NCI-H2196 treated with DMSO at 0.1 percent for 48 hours (cell line): ENCODE data around the gene ANGEL2.

Experiments
- DNase-seq: peaks from one replicate; lab custom pipeline; 2025; ENCODE audit not compliant: unreplicated experiment; lab: John Stamatoyannopoulos, UW

ANGEL2 gene

DNA sequence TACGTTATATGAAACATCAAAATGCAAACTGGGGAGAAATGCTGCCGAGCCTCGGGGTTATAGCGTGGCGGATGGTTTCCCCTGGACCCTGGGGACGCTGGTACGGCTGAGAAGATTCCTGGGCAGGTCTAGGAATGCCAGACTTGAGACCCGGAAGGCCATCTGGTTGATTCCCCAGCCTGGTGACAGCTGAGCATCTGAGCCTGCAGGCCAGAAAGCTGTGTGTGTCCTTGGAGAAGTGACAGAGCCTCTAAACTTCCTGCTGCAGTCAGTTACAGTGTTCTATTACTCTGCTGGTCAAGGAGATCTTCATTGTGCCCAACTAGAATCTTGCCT is 63.1 kb downstream of the ANGEL2 start:
- DNase-seq, result no peak

DNA sequence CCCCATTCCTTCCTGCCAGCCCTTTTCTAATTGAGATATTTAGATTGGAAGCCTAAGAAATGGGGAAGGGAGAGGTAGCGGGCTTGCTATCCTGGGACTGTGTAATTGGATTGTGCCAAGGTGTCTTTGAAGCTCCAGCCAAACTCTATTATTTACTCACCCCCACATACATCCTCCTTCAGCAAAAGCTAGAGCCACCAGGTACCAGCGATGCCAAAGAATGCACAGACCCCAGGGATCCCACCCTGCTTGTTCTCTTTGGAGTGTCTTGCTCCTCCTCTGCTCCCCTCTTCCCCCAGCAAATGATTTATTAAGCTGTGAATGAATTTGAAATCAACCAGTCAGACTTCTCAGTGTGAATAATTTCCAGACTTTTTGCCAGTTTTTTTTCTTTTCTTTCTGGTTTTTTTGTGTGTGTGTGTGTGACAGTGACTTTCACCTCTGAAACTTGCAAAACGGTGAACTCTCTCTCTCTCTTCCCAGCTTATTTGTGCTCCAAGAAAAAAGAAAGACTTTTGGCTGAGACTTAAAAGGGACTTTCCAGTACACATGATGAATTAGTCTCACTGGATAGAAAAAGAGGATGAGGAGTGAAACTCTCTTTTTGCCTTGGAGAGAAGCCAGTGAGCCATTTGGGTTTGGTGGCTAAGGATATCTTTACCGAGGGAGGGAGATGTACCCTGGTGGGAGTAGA is 63.6 kb downstream of the ANGEL2 start:
- DNase-seq, result no peak

DNA sequence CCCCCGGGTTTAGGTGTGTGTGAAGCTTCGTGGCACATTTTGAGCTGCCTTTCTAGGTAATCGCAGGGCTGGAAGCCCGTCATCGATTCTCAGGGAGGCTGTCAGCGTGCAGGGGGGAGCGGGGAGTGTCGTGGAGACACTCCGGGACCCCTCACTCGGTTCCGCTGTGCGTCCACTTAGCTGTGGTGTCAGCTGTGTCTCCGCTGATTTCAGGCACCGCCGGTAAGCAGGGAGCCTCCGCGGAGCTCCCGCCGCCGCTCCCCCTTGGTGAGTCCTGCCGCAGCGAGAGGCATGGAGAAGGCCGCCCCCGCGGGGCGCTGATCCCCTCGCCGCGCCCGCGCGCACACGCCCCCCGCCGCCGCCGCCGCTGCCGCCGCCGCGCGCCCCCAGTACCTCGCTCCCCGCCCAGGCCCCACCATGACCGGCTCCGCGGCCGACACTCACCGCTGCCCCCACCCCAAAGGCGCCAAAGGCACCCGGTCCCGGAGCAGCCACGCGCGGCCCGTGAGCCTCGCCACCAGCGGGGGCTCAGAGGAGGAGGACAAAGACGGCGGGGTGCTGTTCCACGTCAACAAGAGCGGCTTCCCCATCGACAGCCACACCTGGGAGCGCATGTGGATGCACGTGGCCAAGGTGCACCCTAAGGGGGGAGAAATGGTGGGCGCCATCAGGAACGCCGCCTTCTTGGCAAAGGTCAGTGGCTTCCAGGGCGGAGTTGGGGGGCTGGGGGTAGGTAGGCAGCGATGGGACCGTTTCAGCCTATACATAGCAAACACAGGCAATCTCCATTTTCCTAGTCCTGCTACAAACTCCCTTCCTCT is 64.3 kb downstream of the ANGEL2 start:
- no peak for DNase-seq

DNA sequence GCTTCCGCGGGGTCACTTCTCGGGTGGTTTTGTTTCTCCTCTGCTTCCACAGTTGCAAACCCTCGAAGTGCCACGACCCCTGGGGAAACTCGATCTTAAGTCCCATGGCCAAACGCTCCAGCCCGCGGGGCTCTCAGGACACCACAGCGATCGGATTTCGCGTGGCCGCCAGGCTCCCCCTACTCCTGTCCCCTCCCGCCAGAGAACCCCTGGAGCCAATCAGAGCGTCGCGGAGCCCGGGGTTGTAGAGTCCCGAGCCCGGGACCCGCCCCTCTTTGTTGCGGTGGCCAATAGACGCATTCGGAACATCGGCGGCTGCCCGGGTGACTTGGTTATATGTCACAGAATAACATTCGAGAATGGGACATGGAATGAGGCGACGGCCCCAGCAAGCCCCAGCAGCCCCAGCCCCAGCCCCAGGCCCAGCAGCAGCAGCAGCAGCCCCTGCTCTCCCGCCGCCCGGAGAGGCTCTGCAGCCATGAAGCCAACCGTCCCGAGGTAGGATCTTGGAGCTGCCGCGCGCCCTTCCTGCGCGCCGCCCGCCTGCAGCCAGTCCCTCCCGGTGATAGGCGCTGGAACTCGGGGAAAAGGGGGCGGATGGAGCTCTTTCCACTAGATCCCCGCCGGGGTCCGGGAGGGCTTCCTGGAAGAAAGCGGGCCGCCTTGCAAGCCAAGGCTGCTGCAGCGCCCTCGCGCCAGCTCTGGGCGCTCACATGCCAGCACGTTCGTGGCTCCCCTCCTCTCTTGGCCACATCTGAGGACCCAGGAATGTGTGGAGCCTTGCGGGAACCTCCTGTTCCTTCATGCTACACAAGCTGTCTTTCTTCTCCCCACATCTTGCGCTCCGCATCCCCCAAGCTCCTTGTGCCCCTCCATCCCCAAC is 65.2 kb downstream of the ANGEL2 start, which contains the start of gene VASH2:
Gene VASH2 (plus strand): TSS at position 299 of the 883 bp plus-strand sequence. CDS start 1,002 bp downstream, outside the sequence.
- DNase-seq, result peak; percentile 66

DNA sequence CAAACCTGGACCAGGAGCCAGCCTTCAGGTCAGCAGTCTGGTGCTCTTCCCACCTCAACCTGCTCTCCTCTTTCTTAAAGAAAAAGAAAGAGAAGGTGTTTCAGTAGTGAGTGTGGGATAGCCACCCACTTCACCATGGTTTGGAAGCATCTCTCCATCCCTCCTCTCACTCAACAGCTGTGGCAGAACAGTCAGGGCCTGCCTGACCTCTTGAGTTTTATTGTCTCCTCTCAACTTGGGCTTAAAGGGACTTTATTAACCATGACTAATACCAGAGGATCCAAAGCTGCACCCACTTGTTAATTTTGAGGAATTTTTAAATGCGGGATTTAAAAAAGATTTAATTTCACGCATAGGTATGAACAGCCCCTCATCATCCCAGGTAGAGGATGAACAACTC is 65.9 kb downstream of the ANGEL2 start:
- DNase-seq, result no peak

DNA sequence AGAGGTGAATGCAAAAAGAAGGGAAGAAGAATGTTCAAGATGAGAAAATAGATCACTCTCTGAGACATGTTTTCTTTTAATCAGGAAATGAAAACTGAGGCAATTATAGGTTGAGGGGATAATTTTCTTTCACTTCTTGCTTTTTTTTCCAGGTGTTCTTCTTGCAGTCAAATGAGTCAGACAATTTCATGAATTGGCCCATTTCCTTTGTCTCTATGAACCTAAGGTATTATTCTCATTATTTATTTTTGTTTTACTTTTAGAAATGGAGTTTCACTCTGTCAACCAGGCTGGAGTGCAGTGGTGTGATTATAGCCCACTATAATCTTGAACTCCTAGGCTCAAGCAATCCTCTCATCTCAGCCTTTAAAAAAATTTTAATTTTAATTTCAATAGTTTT is 68.8 kb downstream of the ANGEL2 start:
- DNase-seq, result no peak

DNA sequence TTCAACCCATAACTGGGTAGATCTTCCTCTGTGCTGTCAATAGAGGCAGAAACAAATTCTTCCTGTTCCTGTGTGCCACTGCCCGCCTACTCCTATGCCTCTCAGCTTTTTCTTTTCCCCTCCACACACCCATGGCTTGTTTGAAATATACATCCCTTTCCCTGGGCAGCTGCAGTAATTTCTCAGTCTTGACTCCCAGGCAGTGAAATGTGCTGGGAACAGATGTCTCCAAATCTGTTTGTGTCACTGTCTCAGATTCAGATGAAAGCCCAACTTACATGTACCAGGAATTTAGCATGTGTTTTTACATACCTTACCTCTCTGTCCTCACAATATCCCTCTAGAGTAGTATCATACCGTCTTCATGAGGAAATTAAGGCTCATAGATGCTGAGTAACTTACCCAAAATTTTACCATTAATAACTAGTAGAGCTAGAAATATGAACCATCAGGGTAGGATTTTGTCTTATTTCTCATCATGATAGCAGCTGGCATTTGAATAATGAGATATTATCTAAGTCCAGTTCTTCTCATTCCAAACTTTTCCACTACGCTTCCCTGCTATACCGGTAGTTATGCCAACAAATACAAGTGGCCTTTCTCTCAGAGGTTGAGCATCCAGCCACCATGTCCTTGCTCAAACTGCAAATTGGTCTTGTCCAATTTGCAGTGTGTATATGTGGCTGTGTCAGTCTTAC is 70.1 kb downstream of the ANGEL2 start:
- no peak for DNase-seq

DNA sequence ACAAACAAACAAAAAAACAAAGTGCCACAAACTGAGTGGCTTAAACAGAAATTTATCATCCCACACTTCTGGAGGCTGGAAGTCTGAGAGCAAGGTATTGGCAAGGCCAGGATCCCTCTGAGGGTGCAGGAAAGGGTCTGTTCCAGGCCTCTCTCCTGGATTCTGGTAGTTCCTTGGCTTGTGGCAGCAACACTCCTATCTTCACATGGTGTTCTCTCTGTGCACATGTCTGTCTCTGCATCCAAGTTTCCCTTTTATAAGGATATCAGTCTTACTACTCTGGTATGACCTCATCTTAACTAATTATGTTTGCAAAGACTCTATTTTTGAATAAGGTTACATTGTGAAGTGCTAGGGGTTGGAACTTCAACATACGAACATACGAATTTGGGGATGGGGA is 70.6 kb downstream of the ANGEL2 start:
- DNase-seq, result no peak

DNA sequence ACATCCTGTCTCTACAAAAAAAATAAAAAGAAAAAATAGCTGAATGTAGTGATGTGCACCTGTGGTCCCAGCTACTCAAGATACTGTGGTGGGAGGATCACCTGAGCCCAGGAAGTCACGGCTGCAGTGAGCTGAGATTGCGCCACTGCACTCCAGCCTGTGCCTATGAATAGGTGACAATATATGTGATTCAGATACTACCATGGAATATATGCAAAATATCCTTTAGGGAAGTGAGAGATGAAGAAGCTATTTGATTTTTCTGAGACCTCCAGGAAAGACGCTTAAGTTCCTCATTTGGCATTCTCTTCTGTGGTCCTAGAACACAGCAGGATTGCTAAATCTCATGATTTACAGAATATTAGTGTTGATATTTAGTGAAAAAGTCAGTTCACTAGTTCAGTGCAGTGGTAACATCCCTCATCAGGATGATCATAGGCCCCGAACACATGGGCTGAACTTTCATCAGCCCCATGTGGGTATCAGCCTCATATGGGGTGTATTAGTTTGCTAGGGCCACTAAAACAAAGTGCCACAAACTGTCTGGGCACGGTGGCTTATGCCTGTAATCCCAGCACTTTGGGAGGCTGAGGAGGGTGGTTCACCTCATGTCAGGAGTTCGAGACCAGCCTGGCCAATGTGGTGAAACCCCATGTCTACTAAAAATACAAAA is 71.3 kb downstream of the ANGEL2 start:
- no peak for DNase-seq

DNA sequence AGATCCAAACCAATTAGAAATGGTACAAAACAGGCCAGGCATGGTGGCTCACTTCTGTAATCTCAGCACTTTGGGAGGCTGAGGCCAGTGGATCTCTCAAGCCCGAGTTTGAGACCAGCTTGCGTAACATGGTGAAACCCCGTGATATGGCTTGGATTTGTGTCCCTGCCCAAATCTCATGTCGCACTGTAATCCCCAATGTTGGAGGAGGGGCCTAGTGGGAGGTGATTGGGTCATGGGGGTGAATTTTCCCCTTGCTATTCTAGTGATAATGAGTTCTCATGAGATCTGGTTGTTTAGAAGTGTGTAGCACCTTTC is 72.3 kb downstream of the ANGEL2 start:
- DNase-seq, result no peak

DNA sequence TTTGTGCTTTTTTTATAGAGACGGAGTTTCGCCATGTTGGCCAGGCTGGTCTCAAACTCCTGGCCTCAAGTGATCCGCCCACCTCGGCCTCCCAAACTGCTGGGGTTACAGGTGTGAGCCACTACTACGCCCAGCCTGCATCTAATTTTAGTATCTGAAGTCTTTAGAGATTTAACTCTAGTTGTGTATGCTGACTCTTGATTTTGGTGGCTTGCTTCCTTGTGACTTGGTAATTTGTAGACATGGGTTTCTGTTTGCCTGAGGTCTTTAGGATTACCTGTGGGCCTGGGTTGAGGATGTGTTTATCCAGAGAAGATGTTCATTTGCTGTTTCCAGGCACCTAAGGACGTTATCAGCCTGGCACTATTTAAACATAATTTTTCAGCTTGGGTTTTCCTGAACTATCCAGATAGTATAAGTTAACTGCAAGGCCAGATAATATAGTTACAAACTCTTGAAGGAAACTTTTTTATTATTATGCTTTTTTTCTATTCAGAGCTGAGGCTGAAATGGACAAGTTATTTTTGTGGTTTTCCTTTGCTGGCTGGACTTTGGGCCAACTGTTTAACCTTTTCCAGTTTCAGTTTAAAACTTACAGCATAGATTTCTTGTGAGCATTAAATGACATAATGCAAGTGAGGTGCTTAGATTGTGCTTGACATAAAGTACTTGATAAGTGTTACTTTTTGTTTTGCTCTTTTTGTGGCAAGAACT is 72.8 kb downstream of the ANGEL2 start:
- no peak for DNase-seq
